ENCODE measurements around the gene ZNF84. TPM values are rescaled to one million over a fixed set of nuclear protein-coding genes. Genes with fewer than 3 reads are reported as not detected.

ZNF84 gene
- polyA plus RNA-seq, 3 donors: 3.3 to 5.1 (median 5.1) TPM

- H3K36me3 Mint-ChIP-seq: peaks cover 72 to 92% of the 10 kb centered on the region in 2 donors
- WGBS (ENCODE audit: insufficient coverage): 100% methylated on average over 1 of the region's 6 CpGs
Observed at GRCh38 chr12:133010657-133011297, 26.5 kb upstream of the ZNF84 start.

GRCh38 chr12:133023566-133023965, 13.7 kb upstream of the ZNF84 start:
- Histone ChIP-seq H2AFZ (ENCODE audit: insufficient read depth, low read depth, low read length, poor library complexity, severe bottlenecking) (no peak overlapping the region), H3K4me3 (replicated peaks in 1 of 3; ENCODE audit: low read depth in 2 of 3, low read length in 3 of 3) (no peak overlapping the region), H3K27ac (ENCODE audit: low read depth in 1 of 2, low read length in 2 of 2) (no peak overlapping the region), H3K4me1 (ENCODE audit: control insufficient read depth in 1 of 2, insufficient read depth in 2 of 2, low read length in 2 of 2) (no peaks in the 10 kb centered on the region), H4K20me1 (ENCODE audit: insufficient read depth, low read length) (no peaks in the 10 kb centered on the region), H3K27me3 (ENCODE audit: control insufficient read depth in 2 of 2, insufficient read depth in 2 of 2, low read length in 2 of 2) (no peaks in the 10 kb centered on the region), H3K9ac (ENCODE audit: insufficient read depth, low read length, poor library complexity, severe bottlenecking) (no peak overlapping the region), H3K9me3 (replicated peaks in 1 of 2; ENCODE audit: control insufficient read depth in 1 of 2, insufficient read depth in 1 of 2, low read length in 2 of 2) (peaks cover 67 to 87% of the 10 kb centered on the region in 2 donors), H3K79me2 (ENCODE audit: insufficient read depth, low read length) (no peaks in the 10 kb centered on the region), H3K4me2 (replicated peaks; ENCODE audit: extremely low read depth, low read length, poor library complexity, severe bottlenecking) (no peak overlapping the region), H3K36me3 (replicated peaks in 1 of 2; ENCODE audit: control insufficient read depth in 1 of 2, insufficient read depth in 2 of 2, low read length in 2 of 2) (no peaks in the 10 kb centered on the region)
- Mint-ChIP-seq H3K4me3 (no peak overlapping the region), H3K36me3 (peaks cover 0 to 2% of the 10 kb centered on the region in 2 donors), H3K27ac (no peak overlapping the region), H3K4me1 (no peaks in the 10 kb centered on the region), H3K9me3 (peaks cover 47 to 95% (median 79%) of the 10 kb centered on the region in 7 donors), H3K27me3 (ENCODE audit: low read depth in 3 of 3) (no peaks in the 10 kb centered on the region)
- intact Hi-C loops (cut with micrococcal nuclease): no loop called here
- no peak for DNase-seq
- 70% methylated on average over 2 of the region's 2 CpGs for WGBS (ENCODE audit: insufficient coverage)
- no peak for TF ChIP-seq CTCF (IDR thresholded peaks at IDR 0.05)

More at GRCh38 chr12:133010657-133011297, 26.5 kb upstream of the ZNF84 start:
- no peaks in the 10 kb centered on the region for H3K4me1 Mint-ChIP-seq
- Histone ChIP-seq H3K27ac (ENCODE audit: low read depth in 1 of 2, low read length in 2 of 2) (no peak overlapping the region), H3K79me2 (ENCODE audit: insufficient read depth, low read length) (no peaks in the 10 kb centered on the region), H3K4me3 (replicated peaks in 1 of 3; ENCODE audit: low read depth in 2 of 3, low read length in 3 of 3) (peak overlapping the region in 1 of 3 experiments; percentile 49), H3K9ac (ENCODE audit: insufficient read depth, low read length, poor library complexity, severe bottlenecking) (no peak overlapping the region), H3K36me3 (replicated peaks in 1 of 2; ENCODE audit: control insufficient read depth in 1 of 2, insufficient read depth in 2 of 2, low read length in 2 of 2) (peaks cover 57 to 94% of the 10 kb centered on the region in 2 donors), H3K27me3 (ENCODE audit: control insufficient read depth in 2 of 2, insufficient read depth in 2 of 2, low read length in 2 of 2) (no peaks in the 10 kb centered on the region), H4K20me1 (ENCODE audit: insufficient read depth, low read length) (no peaks in the 10 kb centered on the region), H3K4me2 (replicated peaks; ENCODE audit: extremely low read depth, low read length, poor library complexity, severe bottlenecking) (no peak overlapping the region), H2AFZ (ENCODE audit: insufficient read depth, low read depth, low read length, poor library complexity, severe bottlenecking) (no peak overlapping the region), H3K4me1 (ENCODE audit: control insufficient read depth in 1 of 2, insufficient read depth in 2 of 2, low read length in 2 of 2) (no peaks in the 10 kb centered on the region), H3K9me3 (replicated peaks in 1 of 2; ENCODE audit: control insufficient read depth in 1 of 2, insufficient read depth in 1 of 2, low read length in 2 of 2) (peaks cover 86 to 99% of the 10 kb centered on the region in 2 donors)
- no peak for DNase-seq
- H3K27me3 Mint-ChIP-seq (ENCODE audit: low read depth in 3 of 3): peaks cover 0 to 2% (median 0%) of the 10 kb centered on the region in 3 donors
- intact Hi-C loops (cut with micrococcal nuclease): no loop called here
- H3K4me3 Mint-ChIP-seq: no peak overlapping the region
- peaks cover 55 to 91% (median 90%) of the 10 kb centered on the region in 7 donors for H3K9me3 Mint-ChIP-seq
- H3K27ac Mint-ChIP-seq: no peak overlapping the region
- no peak for TF ChIP-seq CTCF (IDR thresholded peaks at IDR 0.05)
